ENCODE data around the gene LRRC8E.

- no peak for TF ChIP-seq CTCF (conservative IDR thresholded peaks at IDR 0.05)
- no peak for TF ChIP-seq EZH2 (IDR thresholded peaks at IDR 0.05; ENCODE audit: low read depth)
These were observed 33.9 kb downstream of the LRRC8E start for GRCh38 chr19:7921967-7922835.
